Measurements from ENCODE around the gene NELL1. TPM values are rescaled to one million over a fixed set of nuclear protein-coding genes. Genes with fewer than 3 reads are reported as not detected.

Gene NELL1
- total RNA-seq, 1 experiment from 2014 or later = not detected

GRCh38 chr11:21321530-21321929, 652.1 kb downstream of the NELL1 start:
- Histone ChIP-seq H3K36me3 (ENCODE audit: low read depth, low read length) (no peaks in the 10 kb centered on the region), H3K27ac (ENCODE audit: low read length) (no peak overlapping the region), H3K27me3 (ENCODE audit: low read length) (no peaks in the 10 kb centered on the region), H4K20me1 (ENCODE audit: low read length) (no peaks in the 10 kb centered on the region), H3K4me2 (ENCODE audit: low read length) (no peak overlapping the region), H3K4me1 (ENCODE audit: insufficient read depth, low read length) (no peaks in the 10 kb centered on the region), H3K9ac (ENCODE audit: low read length) (no peak overlapping the region), H3K9me2 (replicated peaks; ENCODE audit: low read length) (no peaks in the 10 kb centered on the region), H3K9me3 (ENCODE audit: low read length) (0 out of 2 replicates have a peak, but pooled peaks cover 7% of the 10 kb centered on the region), H2AFZ (ENCODE audit: low read length) (no peak overlapping the region), H3K4me3 (ENCODE audit: low read length) (no peak overlapping the region), H3K79me2 (ENCODE audit: low read length) (no peaks in the 10 kb centered on the region), H3F3A (ENCODE audit: low read length, unreplicated experiment) (no peaks in the 10 kb centered on the region)
- intact Hi-C loops (cut with micrococcal nuclease) = no loop called here
- no TSS peak for BruUV-seq (replicated peaks)
- ChIA-PET POLR2A (ENCODE audit: unreplicated experiment) (no interaction called here), CTCF (no interaction called here)
- DNase-seq = no peak
- no peak for TF ChIP-seq CTCF (conservative IDR thresholded peaks at IDR 0.05; ENCODE audit: low read depth, low read length)
- TF ChIP-seq EZH2phosphoT487 (IDR thresholded peaks at IDR 0.05; ENCODE audit: borderline replicate concordance, low read length) = no peak
- no peak for TF ChIP-seq EZH2 (IDR thresholded peaks at IDR 0.05; ENCODE audit: low read length, unreplicated experiment)
- no peak for ATAC-seq

GRCh38 chr11:21323617-21324016, 654.2 kb downstream of the NELL1 start:
- Histone ChIP-seq H3K9me2 (replicated peaks; ENCODE audit: low read length) (no peaks in the 10 kb centered on the region), H3K9me3 (ENCODE audit: low read length) (no peaks in the 10 kb centered on the region), H3K4me2 (ENCODE audit: low read length) (no peak overlapping the region), H3K27ac (ENCODE audit: low read length) (no peak overlapping the region), H3K27me3 (ENCODE audit: low read length) (no peaks in the 10 kb centered on the region), H2AFZ (ENCODE audit: low read length) (no peak overlapping the region), H3K4me3 (ENCODE audit: low read length) (no peak overlapping the region), H3K36me3 (ENCODE audit: low read depth, low read length) (no peaks in the 10 kb centered on the region), H4K20me1 (ENCODE audit: low read length) (no peaks in the 10 kb centered on the region), H3K4me1 (ENCODE audit: insufficient read depth, low read length) (no peaks in the 10 kb centered on the region), H3F3A (ENCODE audit: low read length, unreplicated experiment) (no peaks in the 10 kb centered on the region), H3K79me2 (ENCODE audit: low read length) (no peaks in the 10 kb centered on the region), H3K9ac (ENCODE audit: low read length) (no peak overlapping the region)
- intact Hi-C loops (cut with micrococcal nuclease) = no loop called here
- ATAC-seq (no peak), DNase-seq (no peak)
- no TSS peak for BruUV-seq (replicated peaks)
- no peak for TF ChIP-seq CTCF (conservative IDR thresholded peaks at IDR 0.05; ENCODE audit: low read depth, low read length)
- TF ChIP-seq EZH2phosphoT487 (IDR thresholded peaks at IDR 0.05; ENCODE audit: borderline replicate concordance, low read length) = no peak
- TF ChIP-seq EZH2 (IDR thresholded peaks at IDR 0.05; ENCODE audit: low read length, unreplicated experiment) = no peak
- CTCF ChIA-PET = no interaction called here
- POLR2A ChIA-PET (ENCODE audit: unreplicated experiment) = no interaction called here

GRCh38 chr11:21343204-21343603, 673.8 kb downstream of the NELL1 start:
- Histone ChIP-seq H3K4me3 (ENCODE audit: low read length) (no peak overlapping the region), H3K9me2 (replicated peaks; ENCODE audit: low read length) (no peaks in the 10 kb centered on the region), H3K27me3 (ENCODE audit: low read length) (no peaks in the 10 kb centered on the region), H3K79me2 (ENCODE audit: low read length) (no peaks in the 10 kb centered on the region), H3F3A (ENCODE audit: low read length, unreplicated experiment) (no peaks in the 10 kb centered on the region), H3K27ac (ENCODE audit: low read length) (no peak overlapping the region), H3K36me3 (ENCODE audit: low read depth, low read length) (no peaks in the 10 kb centered on the region), H3K9me3 (ENCODE audit: low read length) (peaks cover 4% of the 10 kb centered on the region; the same call in 1 of the 2 replicates), H4K20me1 (ENCODE audit: low read length) (no peaks in the 10 kb centered on the region), H3K4me2 (ENCODE audit: low read length) (no peak overlapping the region), H2AFZ (ENCODE audit: low read length) (no peak overlapping the region), H3K4me1 (ENCODE audit: insufficient read depth, low read length) (no peaks in the 10 kb centered on the region), H3K9ac (ENCODE audit: low read length) (no peak overlapping the region)
- CTCF ChIA-PET = no interaction called here
- TF ChIP-seq EZH2phosphoT487 (IDR thresholded peaks at IDR 0.05; ENCODE audit: borderline replicate concordance, low read length) (no peak), EZH2 (IDR thresholded peaks at IDR 0.05; ENCODE audit: low read length, unreplicated experiment) (no peak), CTCF (conservative IDR thresholded peaks at IDR 0.05; ENCODE audit: low read depth, low read length) (no peak)
- POLR2A ChIA-PET (ENCODE audit: unreplicated experiment) = no interaction called here
- BruUV-seq (replicated peaks) = no TSS peak
- intact Hi-C loops (cut with micrococcal nuclease) = no loop called here
- DNase-seq (no peak), ATAC-seq (no peak)
